ENCODE data around the gene PPM1F.

- TF ChIP-seq CTCF (IDR thresholded peaks at IDR 0.05) (no peak), POLR2A (IDR thresholded peaks at IDR 0.05) (no peak)
Observed at GRCh38 chr22:21977814-21978213, 25.2 kb upstream of the PPM1F start.
